Measurements from ENCODE around the gene LRRC58. TPM values are rescaled to one million over a fixed set of nuclear protein-coding genes. Genes with fewer than 3 reads are reported as not detected.

The LRRC58 gene
- total and polyA plus RNA-seq, 2 donors from 2014 or later = 6.4 to 23.1 TPM

DNA sequence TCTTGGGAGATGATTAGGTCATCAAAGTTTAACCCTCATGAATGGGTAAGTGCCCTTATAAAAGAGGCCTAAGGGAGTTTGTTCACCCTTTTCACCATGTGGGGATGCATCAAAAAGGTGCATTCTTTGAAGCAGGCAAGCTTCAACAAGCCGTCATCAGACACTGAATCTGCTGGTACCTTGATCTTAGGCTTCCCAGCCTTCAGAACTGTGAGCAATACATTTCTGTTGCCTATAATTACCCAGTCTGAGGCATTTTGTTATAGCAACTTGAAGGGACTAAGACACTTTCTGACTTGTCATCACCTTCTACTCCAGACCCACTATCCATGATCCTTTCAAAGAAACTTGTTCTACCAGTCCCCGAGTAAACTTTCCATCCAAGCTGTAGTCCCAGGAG is 44.6 kb upstream of the LRRC58 start:
- Histone ChIP-seq H3K4me1 (ENCODE audit: control insufficient read depth in 2 of 3, insufficient read depth in 2 of 3, low read depth in 1 of 3, low read length in 3 of 3) (no peaks in the 10 kb centered on the region), H3K36me3 (ENCODE audit: control insufficient read depth in 2 of 3, insufficient read depth in 3 of 3, low read length in 3 of 3) (peaks cover 2 to 19% (median 3%) of the 10 kb centered on the region in 3 donors), H3K27ac (ENCODE audit: low read depth in 2 of 2, low read length in 2 of 2) (no peak overlapping the region), H3K4me3 (ENCODE audit: low read length in 3 of 3) (no peak overlapping the region), H3K27me3 (ENCODE audit: control insufficient read depth, insufficient read depth, low read length) (no peaks in the 10 kb centered on the region), H3K9ac (ENCODE audit: low read length in 3 of 3) (no peak overlapping the region), H3K9me3 (ENCODE audit: control insufficient read depth in 2 of 3, insufficient read depth in 1 of 3, low read length in 3 of 3) (no peaks in the 10 kb centered on the region)
- no peak for TF ChIP-seq CTCF (IDR thresholded peaks at IDR 0.05; ENCODE audit: borderline replicate concordance, extremely low read depth, insufficient read depth)
- no peak for DNase-seq
- no peak for FAIRE-seq
- intact Hi-C loops (cut with DNase I) = no loop called here

DNA sequence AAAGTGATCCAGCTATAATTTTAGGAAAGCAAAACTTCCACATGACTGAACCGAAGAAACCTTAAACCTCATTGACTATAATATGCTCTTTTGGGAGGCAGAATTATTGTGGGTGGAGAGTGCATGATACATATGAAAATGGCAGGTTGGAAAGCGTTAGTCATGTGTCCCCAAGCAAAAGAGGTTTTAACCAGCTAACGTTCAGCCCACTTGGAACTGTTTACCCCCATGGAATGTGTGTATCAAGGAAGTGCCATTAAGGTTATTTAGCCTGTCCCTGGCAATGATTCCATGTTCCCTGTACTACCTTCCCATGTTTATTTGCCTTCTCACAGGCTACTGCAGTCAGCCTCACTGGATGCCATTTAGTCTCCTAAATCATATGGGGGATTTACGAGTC is 44.1 kb upstream of the LRRC58 start:
- Histone ChIP-seq H3K27me3 (ENCODE audit: control insufficient read depth, insufficient read depth, low read length) (no peaks in the 10 kb centered on the region), H3K4me3 (ENCODE audit: low read length in 3 of 3) (no peak overlapping the region), H3K27ac (ENCODE audit: low read depth in 2 of 2, low read length in 2 of 2) (no peak overlapping the region), H3K4me1 (ENCODE audit: control insufficient read depth in 2 of 3, insufficient read depth in 2 of 3, low read depth in 1 of 3, low read length in 3 of 3) (no peaks in the 10 kb centered on the region), H3K9ac (ENCODE audit: low read length in 3 of 3) (no peak overlapping the region), H3K9me3 (ENCODE audit: control insufficient read depth in 2 of 3, insufficient read depth in 1 of 3, low read length in 3 of 3) (no peaks in the 10 kb centered on the region), H3K36me3 (ENCODE audit: control insufficient read depth in 2 of 3, insufficient read depth in 3 of 3, low read length in 3 of 3) (peaks cover 2 to 15% (median 3%) of the 10 kb centered on the region in 3 donors)
- intact Hi-C loops (cut with DNase I) = no loop called here
- no peak for TF ChIP-seq CTCF (IDR thresholded peaks at IDR 0.05; ENCODE audit: borderline replicate concordance, extremely low read depth, insufficient read depth)
- FAIRE-seq (no peak), DNase-seq (no peak)

DNA sequence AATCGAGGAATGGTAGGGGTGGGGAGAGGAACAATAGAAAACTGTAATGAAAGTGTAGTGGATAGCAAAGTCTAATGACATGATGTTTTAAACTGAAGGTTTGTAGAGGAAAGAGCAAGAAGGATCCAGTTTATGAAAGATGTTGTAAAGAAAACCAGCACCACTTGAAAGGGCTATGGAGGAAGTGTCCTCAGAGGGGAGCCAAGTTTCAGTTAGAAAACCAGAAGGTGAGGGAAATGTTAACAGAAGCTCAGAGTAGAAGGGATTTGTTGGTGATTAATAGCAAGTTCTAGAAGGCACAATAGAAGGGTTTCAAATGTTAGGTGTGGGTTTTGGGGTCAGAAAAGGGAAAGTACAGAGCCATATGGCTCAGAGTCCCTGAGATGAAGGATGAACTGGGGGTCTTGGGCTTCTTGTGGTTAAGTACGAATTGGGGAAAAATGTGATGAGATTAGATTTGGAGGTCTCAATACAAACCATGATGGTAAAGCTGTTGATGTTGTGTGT is 33.8 kb upstream of the LRRC58 start:
- no peak overlapping the region for H3K27ac ChIP-seq (ENCODE audit: low read depth in 2 of 2, low read length in 2 of 2)

More for the DNA sequence above, 33.8 kb upstream of the LRRC58 start:
- TF ChIP-seq CTCF (IDR thresholded peaks at IDR 0.05; ENCODE audit: borderline replicate concordance, extremely low read depth, insufficient read depth) = no peak
- FAIRE-seq = no peak
- Histone ChIP-seq H3K4me3 (ENCODE audit: low read length in 3 of 3) (no peak overlapping the region), H3K4me1 (ENCODE audit: control insufficient read depth in 2 of 3, insufficient read depth in 2 of 3, low read depth in 1 of 3, low read length in 3 of 3) (no peaks in the 10 kb centered on the region), H3K36me3 (ENCODE audit: control insufficient read depth in 2 of 3, insufficient read depth in 3 of 3, low read length in 3 of 3) (no peaks in the 10 kb centered on the region), H3K9me3 (ENCODE audit: control insufficient read depth in 2 of 3, insufficient read depth in 1 of 3, low read length in 3 of 3) (no peaks in the 10 kb centered on the region), H3K27me3 (ENCODE audit: control insufficient read depth, insufficient read depth, low read length) (no peaks in the 10 kb centered on the region), H3K9ac (ENCODE audit: low read length in 3 of 3) (no peak overlapping the region)
- intact Hi-C loops (cut with DNase I) = no loop called here
- no peak for DNase-seq

Data from kidney (tissue), 14 donors.